Keratinocyte (primary cell): ENCODE results near the gene PCNX4.

ENCODE experiments used
- EZH2 ChIP-seq: IDR thresholded peaks from one replicate; pipeline ENCODE4 v1.6.1; 2012; ENCODE audit warnings: inconsistent platforms, mild to moderate bottlenecking, low read length, moderate library complexity
- TF ChIP-seq, protein P1 (sequence below), 3 experiments: IDR thresholded peaks in 1 of 3; conservative IDR thresholded peaks in 1 of 3; optimal IDR thresholded peaks in 1 of 3; 2 replicates in 2 of 3; 3 replicates in 1 of 3; pipeline versions ENCODE3 to v1.5.1; 2011; ENCODE audit warnings: low read length in 3 of 3, mild to moderate bottlenecking in 3 of 3, moderate library complexity in 2 of 3, control low read depth in 1 of 3, inconsistent platforms in 1 of 3; ENCODE audit not compliant: insufficient read depth in 2 of 3; ENCODE audit errors: extremely low read depth in 1 of 3

- TF ChIP-seq, protein P1, sequence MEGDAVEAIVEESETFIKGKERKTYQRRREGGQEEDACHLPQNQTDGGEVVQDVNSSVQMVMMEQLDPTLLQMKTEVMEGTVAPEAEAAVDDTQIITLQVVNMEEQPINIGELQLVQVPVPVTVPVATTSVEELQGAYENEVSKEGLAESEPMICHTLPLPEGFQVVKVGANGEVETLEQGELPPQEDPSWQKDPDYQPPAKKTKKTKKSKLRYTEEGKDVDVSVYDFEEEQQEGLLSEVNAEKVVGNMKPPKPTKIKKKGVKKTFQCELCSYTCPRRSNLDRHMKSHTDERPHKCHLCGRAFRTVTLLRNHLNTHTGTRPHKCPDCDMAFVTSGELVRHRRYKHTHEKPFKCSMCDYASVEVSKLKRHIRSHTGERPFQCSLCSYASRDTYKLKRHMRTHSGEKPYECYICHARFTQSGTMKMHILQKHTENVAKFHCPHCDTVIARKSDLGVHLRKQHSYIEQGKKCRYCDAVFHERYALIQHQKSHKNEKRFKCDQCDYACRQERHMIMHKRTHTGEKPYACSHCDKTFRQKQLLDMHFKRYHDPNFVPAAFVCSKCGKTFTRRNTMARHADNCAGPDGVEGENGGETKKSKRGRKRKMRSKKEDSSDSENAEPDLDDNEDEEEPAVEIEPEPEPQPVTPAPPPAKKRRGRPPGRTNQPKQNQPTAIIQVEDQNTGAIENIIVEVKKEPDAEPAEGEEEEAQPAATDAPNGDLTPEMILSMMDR (optimal IDR thresholded peaks at IDR 0.05 in 1 of 3, IDR thresholded peaks at IDR 0.05 in 1 of 3, conservative IDR thresholded peaks at IDR 0.05 in 1 of 3; ENCODE audit: extremely low read depth in 1 of 3, insufficient read depth in 2 of 3, low read length in 3 of 3): no peak
- TF ChIP-seq EZH2: no peak
Observed at GRCh38 chr14:60212503-60213371, 121.0 kb downstream of the PCNX4 start.
